ENCODE measurements around the gene PAK2. TPM values are rescaled to one million over a fixed set of nuclear protein-coding genes. Genes with fewer than 3 reads are reported as not detected.
A peak's percentile ranks its signal among the peaks of the same experiment; 100 is the strongest.

Gene PAK2
- total and polyA plus RNA-seq, 9 of the 15 experiments (the other 6 are each of a cell fraction or from before 2014, with no cell fraction given): 13.2 to 72.4 (median 35.7) TPM

- TF ChIP-seq ARID4B (CRISPR knock-in tag; IDR thresholded peaks at IDR 0.05) (peak; percentile 82), SRSF9 (IDR thresholded peaks at IDR 0.05; ENCODE audit: borderline replicate concordance, low read depth, low read length) (no peak), XRCC5 (IDR thresholded peaks at IDR 0.05; ENCODE audit: low read depth, low read length) (0 out of 2 replicates have a peak, but pooled peaks have one; percentile 7), ZNF253 (CRISPR knock-in tag; conservative IDR thresholded peaks at IDR 0.05) (no peak), FOXO4 (CRISPR knock-in tag; IDR thresholded peaks at IDR 0.05) (no peak), ZNF41 (CRISPR knock-in tag; conservative IDR thresholded peaks at IDR 0.05) (no peak), PPARD (CRISPR knock-in tag; IDR thresholded peaks at IDR 0.05) (no peak), ZBED1 (IDR thresholded peaks at IDR 0.05) (no peak), ZNF280B (CRISPR knock-in tag; IDR thresholded peaks at IDR 0.05) (no peak), GABPB1 (CRISPR knock-in tag; IDR thresholded peaks at IDR 0.05) (peak; percentile 50), BMI1 (IDR thresholded peaks at IDR 0.05; ENCODE audit: low read length) (0 out of 2 replicates have a peak, but pooled peaks have one; percentile 24), ZNF316 (IDR thresholded peaks at IDR 0.05) (no peak), DPF2 (IDR thresholded peaks at IDR 0.05) (no peak), MYC (IDR thresholded peaks at IDR 0.05; ENCODE audit: low read depth, low read length) (peak; percentile 85), MYC (CRISPR knock-in tag; IDR thresholded peaks at IDR 0.05; ENCODE audit: borderline replicate concordance, low read depth) (no peak), PBX2 (CRISPR knock-in tag; IDR thresholded peaks at IDR 0.05; ENCODE audit: low read depth) (no peak), PBX2 (tag; conservative IDR thresholded peaks at IDR 0.05; ENCODE audit: low read depth) (no peak), PHB2 (IDR thresholded peaks at IDR 0.05; ENCODE audit: low read depth) (no peak), ZKSCAN8 (CRISPR knock-in tag; IDR thresholded peaks at IDR 0.05) (no peak), ZNF311 (CRISPR knock-in tag; IDR thresholded peaks at IDR 0.05) (no peak), TRIM24 (IDR thresholded peaks at IDR 0.05) (no peak)
These were observed 27.7 kb upstream of the PAK2 start, which contains the start of the genes CEP19 and PIGX (continued) for GRCh38 chr3:196711838-196712513.
